Glutamatergic neuron (in vitro differentiated cells): ENCODE results near the gene PNPLA8. TPM values are rescaled to one million over a fixed set of nuclear protein-coding genes. Genes with fewer than 3 reads are reported as not detected.
A peak's percentile ranks its signal among the peaks of the same experiment; 100 is the strongest.

Source experiments
- DNase-seq: peaks from one replicate; pipeline ENCODE4 v3.0.0; 2022
- H3K27ac Mint-ChIP-seq: one replicate; pipeline ENCODE4 v1.8.0; 2020; ENCODE audit warnings: mild to moderate bottlenecking, mixed read lengths, inconsistent platforms; ENCODE audit not compliant: unreplicated experiment
- H3K27me3 Mint-ChIP-seq: one replicate; pipeline ENCODE4 v1.8.0; 2020; ENCODE audit warnings: mild to moderate bottlenecking, moderate library complexity, mixed read lengths, inconsistent platforms; ENCODE audit not compliant: unreplicated experiment
- H3K36me3 Mint-ChIP-seq: one replicate; pipeline ENCODE4 v1.8.0; 2020; ENCODE audit warnings: mild to moderate bottlenecking, mixed read lengths, inconsistent platforms; ENCODE audit not compliant: unreplicated experiment
- H3K4me1 Mint-ChIP-seq: one replicate; pipeline ENCODE4 v1.8.0; 2020; ENCODE audit warnings: mild to moderate bottlenecking, low read depth, mixed read lengths, inconsistent platforms; ENCODE audit not compliant: unreplicated experiment
- H3K4me3 Mint-ChIP-seq: one replicate; pipeline ENCODE4 v1.8.0; 2020; ENCODE audit warnings: mild to moderate bottlenecking, mixed read lengths, inconsistent platforms; ENCODE audit not compliant: unreplicated experiment
- H3K9me3 Mint-ChIP-seq: one replicate; pipeline ENCODE4 v1.8.0; 2020; ENCODE audit warnings: mild to moderate bottlenecking, moderate library complexity, mixed read lengths, inconsistent platforms; ENCODE audit not compliant: unreplicated experiment
- CTCF ChIP-seq: fragments of 200-600 bp; sonication (generic); IDR thresholded peaks from one replicate; pipeline ENCODE4 v1.5.0; 2021; ENCODE audit not compliant: partially characterized antibody, unreplicated experiment
- total RNA-seq: library from RNA; stranded (reverse); fragmentation: NEBNext Ultra II Directional; extraction: Animal tissue kit (Norgen Biotek cat#: 25700); gene quantifications from one replicate; pipeline ENCODE4 v1.2.1, GENCODE V29; 2021; ENCODE audit not compliant: unreplicated experiment

PNPLA8 gene
- total RNA-seq, 1 donor from 2014 or later: 46.4 TPM

GRCh38 chr7:108499566-108499965 is 26.4 kb downstream of the PNPLA8 start:
- peak overlapping the region; percentile 16 for H3K27ac Mint-ChIP-seq
- no peak for DNase-seq
- H3K27me3 Mint-ChIP-seq: peaks cover 5% of the 10 kb centered on the region
- no peak overlapping the region for H3K4me3 Mint-ChIP-seq
- H3K36me3 Mint-ChIP-seq: no peaks in the 10 kb centered on the region
- H3K9me3 Mint-ChIP-seq: no peaks in the 10 kb centered on the region
- H3K4me1 Mint-ChIP-seq: peaks cover 18% of the 10 kb centered on the region
- no peak for TF ChIP-seq CTCF

GRCh38 chr7:108498481-108498880 is 27.5 kb downstream of the PNPLA8 start:
- DNase-seq: no peak
- Mint-ChIP-seq H3K9me3 (no peaks in the 10 kb centered on the region), H3K4me1 (peaks cover 12% of the 10 kb centered on the region), H3K27me3 (peaks cover 3% of the 10 kb centered on the region), H3K27ac (no peak overlapping the region), H3K36me3 (no peaks in the 10 kb centered on the region), H3K4me3 (no peak overlapping the region)
- TF ChIP-seq CTCF: no peak

- H3K27me3 Mint-ChIP-seq: peaks cover 1% of the 10 kb centered on the region
- peaks cover 4% of the 10 kb centered on the region for H3K4me1 Mint-ChIP-seq
- H3K9me3 Mint-ChIP-seq: no peaks in the 10 kb centered on the region
- H3K4me3 Mint-ChIP-seq: no peak overlapping the region
- H3K27ac Mint-ChIP-seq: no peak overlapping the region
- TF ChIP-seq CTCF: peak; percentile 88
- H3K36me3 Mint-ChIP-seq: no peaks in the 10 kb centered on the region
- peak; percentile 39 for DNase-seq
Measured at GRCh38 chr7:108497082-108497725, 28.7 kb downstream of the PNPLA8 start.

- TF ChIP-seq CTCF: no peak
- no peaks in the 10 kb centered on the region for H3K36me3 Mint-ChIP-seq
- H3K27me3 Mint-ChIP-seq: no peaks in the 10 kb centered on the region
- H3K27ac Mint-ChIP-seq: peak overlapping the region; percentile 1
- H3K4me1 Mint-ChIP-seq: no peaks in the 10 kb centered on the region
- no peaks in the 10 kb centered on the region for H3K9me3 Mint-ChIP-seq
- no peak for DNase-seq
- no peak overlapping the region for H3K4me3 Mint-ChIP-seq
Measured at GRCh38 chr7:108492742-108493141, 33.2 kb downstream of the PNPLA8 start.

GRCh38 chr7:108488768-108489538 is 37.0 kb downstream of the PNPLA8 start:
- H3K9me3 Mint-ChIP-seq: no peaks in the 10 kb centered on the region
- H3K36me3 Mint-ChIP-seq: no peaks in the 10 kb centered on the region
- no peak for DNase-seq
- no peak overlapping the region for H3K4me3 Mint-ChIP-seq
- no peaks in the 10 kb centered on the region for H3K27me3 Mint-ChIP-seq
- no peaks in the 10 kb centered on the region for H3K4me1 Mint-ChIP-seq
- no peak overlapping the region for H3K27ac Mint-ChIP-seq
- TF ChIP-seq CTCF: no peak
